GM21526 (cell line): ENCODE results near the gene KLHL26.

ENCODE experiments used
- ATAC-seq: cut with Tn5 transposase; IDR thresholded peaks from one replicate; pipeline ENCODE4 v1.9.1; 2021; ENCODE audit warnings: moderate library complexity; ENCODE audit not compliant: unreplicated experiment, low FRiP score

The KLHL26 gene

DNA sequence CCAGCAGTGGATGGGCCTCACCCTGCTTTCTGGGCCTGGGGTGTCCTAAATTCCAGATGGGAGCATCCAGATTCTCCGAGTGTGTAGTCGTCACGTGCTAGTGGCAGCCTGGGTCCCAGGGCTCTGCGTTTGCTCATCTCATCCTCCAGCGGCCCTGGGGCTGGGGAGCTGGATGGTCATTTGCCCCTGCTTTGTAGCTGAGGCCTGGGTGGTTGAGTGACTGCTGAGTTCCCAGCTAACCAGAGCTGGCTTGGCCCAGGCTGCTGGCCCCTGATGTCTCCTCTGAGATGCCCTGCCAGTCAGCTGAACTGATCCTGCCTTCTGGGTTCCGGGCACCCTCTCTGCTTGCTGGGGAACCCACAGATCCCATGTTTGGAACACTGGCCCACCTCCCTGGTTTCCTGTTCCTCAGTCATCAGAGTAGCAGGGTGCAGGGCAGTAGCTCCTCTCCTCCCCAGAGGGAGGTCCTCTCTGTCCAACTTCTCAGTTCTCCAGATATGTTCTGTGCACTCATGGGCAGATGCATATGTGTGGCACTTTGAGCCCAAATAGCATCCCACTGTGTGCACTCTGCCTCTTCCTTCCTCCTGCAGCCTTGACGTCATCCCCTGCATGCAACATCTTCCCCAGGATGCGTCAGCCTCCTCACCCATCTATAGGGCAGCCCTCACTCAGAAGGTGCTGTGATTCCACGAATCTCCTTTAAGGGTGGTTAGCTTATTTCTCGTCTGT, 24.3 kb downstream of the KLHL26 start:
- no peak for ATAC-seq

DNA sequence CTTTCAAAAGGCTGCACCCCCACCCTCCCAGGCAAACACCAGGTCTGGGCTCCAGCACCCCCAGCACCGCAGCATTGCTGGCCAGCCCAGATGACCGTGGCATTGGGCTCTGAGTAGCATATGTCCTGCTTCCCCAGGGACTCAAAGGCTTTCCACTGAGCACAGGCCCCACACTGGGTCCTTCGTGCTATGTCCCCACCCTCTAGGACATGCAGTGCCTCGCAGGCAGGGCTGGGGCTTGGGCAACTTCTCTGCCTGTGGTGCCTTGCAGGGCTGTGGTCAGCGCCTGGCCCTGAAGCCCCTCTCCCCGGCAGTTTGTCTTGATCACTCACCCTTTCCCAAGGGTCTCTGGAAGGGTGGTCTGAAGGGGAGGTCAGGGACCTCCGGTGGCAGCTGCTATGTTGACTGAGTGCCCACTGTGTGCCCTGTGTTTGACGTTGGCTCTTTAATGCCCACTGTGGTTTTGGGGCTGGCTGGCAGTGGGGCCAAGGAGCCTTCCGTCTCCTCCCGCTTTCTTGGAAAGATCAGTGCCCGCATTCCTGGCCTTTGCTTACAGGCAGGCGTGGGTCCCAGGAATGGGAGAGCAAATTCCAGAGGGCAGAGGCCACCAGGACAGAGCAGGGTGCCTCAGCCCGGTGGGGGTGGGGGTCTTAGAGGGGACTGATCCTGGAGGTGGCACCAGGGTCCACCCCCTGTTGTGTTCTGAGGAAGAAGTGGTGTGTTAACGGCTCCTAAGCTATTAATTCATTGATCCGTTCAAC, 26.3 kb downstream of the KLHL26 start:
- no peak for ATAC-seq

GRCh38 chr19:18663940-18664530, 27.2 kb downstream of the KLHL26 start:
- no peak for ATAC-seq

DNA sequence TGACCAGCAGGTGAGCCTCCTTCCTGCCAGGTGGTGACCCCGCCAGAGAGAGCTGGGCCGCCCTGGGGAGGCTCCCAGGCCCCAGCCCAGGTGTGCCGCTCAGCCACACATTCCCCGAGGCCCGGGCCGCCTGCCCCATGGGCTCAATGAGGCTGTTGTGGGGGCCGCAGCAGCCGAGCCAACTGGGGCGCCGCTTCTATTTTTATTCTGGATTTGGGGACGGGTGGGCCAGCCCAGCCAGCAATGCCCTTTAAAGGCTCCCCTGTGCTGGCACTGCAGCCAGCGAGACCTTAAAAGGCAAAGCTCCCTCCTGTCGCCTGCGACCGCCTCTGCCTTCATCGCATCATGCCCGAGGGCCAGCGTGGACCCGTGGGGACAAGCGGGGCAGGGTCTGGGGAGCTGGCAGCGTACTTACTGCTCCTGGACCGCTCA, 29.0 kb downstream of the KLHL26 start:
- no peak for ATAC-seq

- ATAC-seq, result no peak
Observed at GRCh38 chr19:18666317-18666716, 29.5 kb downstream of the KLHL26 start.

GRCh38 chr19:18666784-18667183, 30.0 kb downstream of the KLHL26 start:
- ATAC-seq, result no peak

- no peak for ATAC-seq
Observed at GRCh38 chr19:18667531-18668251, 30.9 kb downstream of the KLHL26 start.

GRCh38 chr19:18668252-18668631, 31.4 kb downstream of the KLHL26 start:
- ATAC-seq, result no peak

DNA sequence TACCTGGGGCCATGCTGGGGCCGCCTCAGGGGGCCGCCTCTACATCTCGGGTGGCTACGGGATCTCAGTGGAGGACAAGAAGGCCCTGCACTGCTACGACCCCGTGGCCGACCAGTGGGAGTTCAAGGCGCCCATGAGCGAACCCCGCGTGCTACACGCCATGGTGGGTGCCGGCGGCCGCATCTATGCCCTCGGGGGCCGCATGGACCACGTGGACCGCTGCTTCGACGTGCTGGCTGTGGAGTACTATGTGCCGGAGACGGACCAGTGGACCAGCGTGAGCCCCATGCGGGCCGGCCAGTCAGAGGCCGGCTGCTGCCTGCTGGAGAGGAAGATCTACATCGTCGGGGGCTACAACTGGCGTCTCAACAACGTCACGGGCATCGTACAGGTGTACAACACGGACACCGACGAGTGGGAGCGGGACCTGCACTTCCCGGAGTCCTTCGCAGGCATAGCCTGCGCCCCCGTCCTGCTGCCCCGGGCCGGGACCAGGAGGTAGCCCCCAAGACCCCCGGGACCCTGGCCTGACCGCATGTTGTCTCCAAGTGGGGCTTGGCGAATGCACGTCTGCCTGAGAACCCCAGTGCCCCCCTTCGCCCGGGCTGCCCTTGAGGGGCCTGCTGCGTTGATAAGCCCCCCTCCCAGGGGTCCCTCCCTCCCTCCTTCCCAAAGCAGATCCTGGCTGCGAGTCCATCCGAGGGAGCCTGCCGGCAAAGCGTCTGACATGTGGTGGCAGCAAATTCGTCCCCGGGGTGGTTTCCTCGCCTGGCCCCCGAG, 32.1 kb downstream of the KLHL26 start:
- no peak for ATAC-seq

GRCh38 chr19:18669524-18669817, 32.6 kb downstream of the KLHL26 start:
- ATAC-seq, result no peak

GRCh38 chr19:18669883-18670282, 33.1 kb downstream of the KLHL26 start:
- no peak for ATAC-seq

DNA sequence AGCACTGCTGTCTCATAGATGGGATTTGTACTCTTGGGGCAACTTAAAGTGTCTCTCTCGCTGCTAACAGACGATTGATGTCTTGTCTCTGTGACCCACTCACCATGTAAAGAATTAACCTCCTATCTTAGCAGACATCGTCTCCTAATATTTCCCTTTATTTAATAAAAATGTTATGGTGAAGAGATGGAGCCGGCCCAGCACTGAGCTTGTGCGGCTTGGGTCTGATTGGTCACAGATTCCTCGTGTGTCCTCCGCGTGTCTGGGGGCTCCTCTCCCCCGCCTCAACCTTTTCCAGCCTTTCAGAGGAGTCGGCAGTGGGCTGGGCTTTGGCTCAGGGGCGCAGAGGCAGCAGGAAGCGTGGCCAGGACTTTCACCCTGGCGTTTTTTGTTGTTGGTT, 33.5 kb downstream of the KLHL26 start:
- no peak for ATAC-seq

DNA sequence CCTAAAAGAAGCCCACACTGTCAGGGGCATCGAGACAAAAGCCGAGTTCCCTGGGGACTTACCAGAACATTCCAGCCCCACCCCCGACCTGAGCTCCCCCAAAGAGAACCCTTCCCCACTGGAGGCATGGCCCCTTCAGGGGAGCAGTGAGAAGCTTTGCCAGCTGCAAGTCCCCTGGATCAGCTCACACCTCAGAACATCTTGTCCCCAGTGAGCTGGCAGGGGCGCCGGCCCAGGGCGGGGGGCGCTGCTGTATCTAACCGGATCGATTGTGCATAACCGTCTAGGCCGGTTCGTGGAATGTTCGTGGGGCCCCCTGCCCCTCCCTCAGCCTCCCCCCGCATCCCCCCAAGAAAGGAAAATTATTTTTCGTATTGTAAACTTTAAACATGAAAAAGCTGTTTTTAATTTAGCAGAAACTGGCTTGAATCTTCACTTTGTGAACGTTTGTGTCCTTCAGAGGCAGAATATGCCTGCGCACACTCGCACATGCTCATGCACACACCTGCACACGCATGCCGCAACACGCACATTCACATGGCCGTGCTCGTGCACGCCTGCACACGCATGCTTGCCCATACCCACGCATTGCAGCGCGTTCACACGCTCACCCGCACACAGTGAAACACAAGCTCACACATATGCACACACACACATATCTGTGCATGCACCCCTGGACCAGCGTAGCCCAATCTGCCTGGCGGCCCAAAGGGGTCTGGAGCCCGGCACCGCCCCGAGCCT, 34.6 kb downstream of the KLHL26 start:
- no peak for ATAC-seq

- no peak for ATAC-seq
Observed at GRCh38 chr19:18672044-18672451, 35.2 kb downstream of the KLHL26 start.

- no peak for ATAC-seq
Observed at GRCh38 chr19:18672606-18673337, 35.9 kb downstream of the KLHL26 start.

- no peak for ATAC-seq
Observed at GRCh38 chr19:18674616-18675015, 37.8 kb downstream of the KLHL26 start.

DNA sequence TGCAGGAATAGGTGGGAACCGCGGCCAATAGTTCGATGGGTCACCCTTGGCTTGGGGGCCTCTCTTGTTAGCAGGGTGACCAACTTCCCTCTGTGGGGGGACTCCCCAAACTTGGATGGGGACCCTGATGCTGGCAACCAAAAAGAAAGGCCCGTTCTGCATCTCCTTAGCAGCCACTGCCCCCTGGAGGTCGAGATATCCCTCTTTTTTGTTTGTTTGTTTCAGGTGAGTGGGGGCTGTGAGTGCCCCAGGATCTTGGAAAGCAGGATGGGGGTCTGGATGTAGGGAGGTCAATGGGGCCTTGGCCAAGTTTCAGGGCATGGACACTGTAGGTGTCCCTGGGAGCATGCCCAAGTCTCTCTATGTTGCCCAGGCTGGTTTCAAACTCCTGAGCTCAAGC, 39.0 kb downstream of the KLHL26 start:
- no peak for ATAC-seq

GRCh38 chr19:18676692-18677091, 39.9 kb downstream of the KLHL26 start:
- no peak for ATAC-seq

DNA sequence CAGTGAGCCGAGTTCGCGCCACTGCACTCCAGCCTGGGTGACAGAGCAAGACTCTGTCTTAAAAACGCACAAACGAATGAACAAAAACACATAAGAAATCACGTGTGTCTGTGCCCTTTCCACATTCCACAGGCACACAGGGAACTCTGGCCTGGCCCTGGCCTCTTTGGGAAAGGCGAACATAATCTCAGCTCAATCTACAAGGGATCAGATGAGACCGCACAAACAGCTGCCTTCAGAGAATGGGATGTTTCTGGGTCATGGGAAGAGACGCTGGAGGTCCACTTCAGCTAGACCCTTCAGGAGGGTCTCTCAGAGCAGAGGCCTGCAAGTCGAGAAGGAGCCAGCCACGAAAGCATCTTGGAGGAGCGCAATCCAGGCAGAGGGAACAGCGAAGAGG, 40.3 kb downstream of the KLHL26 start:
- no peak for ATAC-seq
